GM18498 (cell line): ENCODE data around the gene TENT4B.
A peak's percentile ranks its signal among the peaks of the same experiment; 100 is the strongest.

Source experiments
- ATAC-seq: cut with Tn5 transposase; IDR thresholded peaks from one replicate; pipeline ENCODE4 v1.9.1; 2021; ENCODE audit warnings: mild to moderate bottlenecking, moderate library complexity; ENCODE audit not compliant: unreplicated experiment

TENT4B gene

DNA sequence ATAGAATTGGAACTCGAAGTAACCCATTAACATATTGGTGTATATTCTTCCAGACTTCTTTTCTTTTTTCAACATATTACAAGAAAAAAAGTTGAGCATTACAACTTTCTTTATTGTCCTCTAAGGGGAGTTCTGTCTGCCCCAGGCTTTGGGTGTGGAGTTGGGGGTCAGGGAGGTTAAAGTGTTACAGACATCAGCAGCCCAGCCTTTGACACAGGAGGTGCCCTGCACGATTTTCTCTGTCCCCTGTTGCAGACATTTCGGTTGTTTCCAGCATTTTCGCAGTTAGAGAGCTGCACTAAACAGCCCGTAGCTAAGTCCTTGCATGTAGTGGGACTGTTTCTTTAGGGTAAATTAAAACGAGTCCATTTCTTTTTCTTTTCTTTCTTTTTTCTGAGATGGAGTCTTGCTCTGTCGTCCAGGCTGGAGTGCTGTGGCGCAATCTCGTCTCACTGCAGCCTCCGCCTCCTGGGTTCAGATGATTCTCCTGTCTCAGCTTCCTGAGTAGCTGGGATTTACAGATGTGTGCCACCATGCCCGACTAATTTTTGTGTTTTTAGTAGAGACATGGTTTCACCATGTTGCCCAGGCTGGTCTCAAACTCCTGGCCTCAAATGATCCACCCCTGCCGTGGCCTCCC lies 99.9 kb downstream of the TENT4B start:
- no peak for ATAC-seq

DNA sequence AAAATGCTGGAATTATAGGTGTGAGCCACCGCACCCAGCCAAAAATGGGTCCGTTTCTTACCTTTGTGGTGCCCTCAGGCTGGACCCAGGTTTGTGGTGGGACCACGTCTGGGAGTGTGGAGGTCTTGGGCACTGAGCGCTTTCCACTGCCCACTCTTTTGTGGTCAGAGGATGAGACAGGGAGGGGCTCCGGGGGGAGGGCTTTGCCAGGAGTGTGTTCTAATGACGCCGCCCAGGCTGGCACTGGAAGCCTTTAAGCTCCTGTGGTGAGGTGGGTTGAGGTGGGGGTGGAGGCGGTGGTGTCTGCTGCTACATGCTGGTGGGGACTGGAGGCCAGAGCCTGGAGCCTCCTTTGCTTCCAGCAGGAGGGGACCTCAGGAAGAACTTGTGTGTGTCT lies 100.4 kb downstream of the TENT4B start:
- no peak for ATAC-seq

DNA sequence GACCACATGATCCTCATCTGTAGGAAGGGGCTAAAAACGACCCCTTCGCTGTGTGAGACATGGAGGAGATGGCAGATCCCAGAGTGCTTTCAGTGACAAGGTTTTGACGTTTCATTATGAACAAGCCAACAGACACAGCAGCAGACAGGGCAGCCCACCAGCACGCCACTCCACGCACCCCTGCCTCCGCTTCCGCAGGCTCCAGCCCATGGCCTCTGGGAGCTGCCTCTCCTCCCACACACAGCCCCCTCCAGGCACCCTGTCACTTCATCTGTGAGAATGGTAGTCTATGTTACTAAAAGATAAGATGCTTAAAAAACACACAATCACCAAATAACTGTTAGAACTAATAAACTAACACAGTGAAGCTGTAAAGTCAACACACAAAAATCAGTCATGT lies 101.0 kb downstream of the TENT4B start:
- ATAC-seq: no peak

DNA sequence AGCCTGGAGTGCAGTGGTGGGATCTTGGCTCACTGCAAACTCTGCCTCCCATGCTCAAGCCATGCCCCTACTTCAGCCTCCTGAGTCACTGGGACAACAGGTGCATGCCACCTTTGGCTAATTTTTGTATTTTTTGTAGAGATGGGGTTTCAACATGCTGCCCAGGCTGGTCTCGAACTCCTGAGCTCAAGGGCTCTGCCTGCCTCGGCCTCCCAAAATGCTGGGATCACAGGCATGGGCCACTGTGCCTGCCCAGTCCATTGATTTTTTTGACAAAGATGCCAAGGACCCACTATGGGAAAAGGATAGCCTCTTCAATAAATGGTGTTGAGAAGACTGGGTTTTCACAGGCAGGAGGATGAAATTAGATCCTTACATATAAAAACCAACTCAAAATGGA lies 102.4 kb downstream of the TENT4B start:
- ATAC-seq: no peak

DNA sequence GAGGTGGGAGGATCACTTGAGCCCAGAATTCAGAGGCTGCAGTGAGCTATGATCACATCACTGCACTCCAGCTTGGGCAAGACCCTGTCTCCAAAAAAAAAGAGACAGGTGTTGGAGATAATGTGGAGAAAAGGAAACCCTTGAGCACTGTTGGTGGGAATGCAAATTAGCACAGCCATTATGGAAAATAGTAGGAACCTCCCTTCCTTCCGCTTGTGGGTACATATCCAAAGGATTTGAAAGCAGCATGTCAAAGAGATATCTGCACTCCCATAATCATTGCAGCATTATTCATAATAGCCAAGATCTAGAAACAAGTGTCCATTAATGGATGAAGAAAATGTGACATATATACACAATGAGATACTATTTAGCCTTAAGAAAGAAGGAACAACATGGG lies 103.5 kb downstream of the TENT4B start:
- ATAC-seq: no peak

DNA sequence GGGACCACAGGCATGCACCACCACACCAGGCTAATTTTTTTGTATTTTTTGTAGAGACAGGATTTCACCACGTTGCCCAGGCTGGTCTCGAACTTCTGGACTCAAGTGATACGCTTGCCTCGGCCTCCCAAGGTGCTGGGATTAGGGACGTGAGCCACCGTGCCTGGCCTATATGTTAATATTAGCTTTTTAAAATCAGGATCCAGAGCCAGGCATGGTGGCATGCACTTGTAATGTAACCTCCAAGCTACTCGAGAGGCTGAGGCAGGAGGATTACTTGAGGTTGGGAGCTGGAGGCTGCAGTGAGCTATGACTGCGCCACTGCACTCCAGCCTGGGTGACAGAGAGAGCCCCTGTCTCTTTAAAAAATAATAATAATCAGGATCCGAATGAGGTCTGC lies 104.8 kb downstream of the TENT4B start:
- no peak for ATAC-seq

DNA sequence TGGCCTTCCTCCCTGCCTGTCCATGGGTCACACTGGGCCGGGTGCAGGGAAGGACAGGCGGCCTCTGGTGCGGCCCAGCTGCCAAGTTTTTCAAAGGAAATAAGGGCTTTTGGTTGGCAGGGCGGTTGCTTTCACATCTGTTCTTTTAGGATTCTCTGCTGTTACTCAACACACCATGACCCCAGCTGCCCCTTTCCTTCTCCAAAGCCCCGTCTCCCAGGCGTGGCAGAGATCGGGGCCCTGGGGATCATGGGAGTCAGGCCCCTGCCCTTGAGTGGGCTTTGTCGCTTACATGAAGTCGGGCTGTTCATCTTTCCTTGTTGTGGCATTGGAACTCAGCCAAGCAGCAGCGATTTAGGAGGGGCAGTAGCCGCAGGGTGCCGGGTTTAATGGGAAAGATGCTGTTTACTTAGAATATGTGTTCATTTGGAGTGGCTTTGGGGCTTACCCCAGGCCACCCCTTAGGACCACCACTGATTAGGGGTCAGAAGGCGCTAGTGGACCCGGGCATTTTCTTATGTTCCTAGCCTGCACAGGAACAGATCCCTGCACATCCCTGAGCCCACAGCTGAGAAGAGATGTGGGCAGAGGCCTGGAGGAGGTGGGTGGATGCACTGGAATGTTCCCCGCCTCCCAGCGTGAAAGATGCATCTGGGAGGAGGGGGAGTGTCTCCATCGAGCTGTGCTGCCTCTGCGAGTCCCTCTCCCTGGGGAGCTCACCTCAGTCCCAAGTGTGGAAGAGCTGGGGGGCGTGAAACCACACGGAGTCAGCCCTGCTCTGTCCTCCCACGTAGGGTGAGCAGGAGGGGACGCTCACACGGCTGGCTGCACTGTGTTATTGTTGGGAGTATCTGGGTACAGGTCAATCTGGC lies 106.5 kb downstream of the TENT4B start:
- ATAC-seq: no peak

DNA sequence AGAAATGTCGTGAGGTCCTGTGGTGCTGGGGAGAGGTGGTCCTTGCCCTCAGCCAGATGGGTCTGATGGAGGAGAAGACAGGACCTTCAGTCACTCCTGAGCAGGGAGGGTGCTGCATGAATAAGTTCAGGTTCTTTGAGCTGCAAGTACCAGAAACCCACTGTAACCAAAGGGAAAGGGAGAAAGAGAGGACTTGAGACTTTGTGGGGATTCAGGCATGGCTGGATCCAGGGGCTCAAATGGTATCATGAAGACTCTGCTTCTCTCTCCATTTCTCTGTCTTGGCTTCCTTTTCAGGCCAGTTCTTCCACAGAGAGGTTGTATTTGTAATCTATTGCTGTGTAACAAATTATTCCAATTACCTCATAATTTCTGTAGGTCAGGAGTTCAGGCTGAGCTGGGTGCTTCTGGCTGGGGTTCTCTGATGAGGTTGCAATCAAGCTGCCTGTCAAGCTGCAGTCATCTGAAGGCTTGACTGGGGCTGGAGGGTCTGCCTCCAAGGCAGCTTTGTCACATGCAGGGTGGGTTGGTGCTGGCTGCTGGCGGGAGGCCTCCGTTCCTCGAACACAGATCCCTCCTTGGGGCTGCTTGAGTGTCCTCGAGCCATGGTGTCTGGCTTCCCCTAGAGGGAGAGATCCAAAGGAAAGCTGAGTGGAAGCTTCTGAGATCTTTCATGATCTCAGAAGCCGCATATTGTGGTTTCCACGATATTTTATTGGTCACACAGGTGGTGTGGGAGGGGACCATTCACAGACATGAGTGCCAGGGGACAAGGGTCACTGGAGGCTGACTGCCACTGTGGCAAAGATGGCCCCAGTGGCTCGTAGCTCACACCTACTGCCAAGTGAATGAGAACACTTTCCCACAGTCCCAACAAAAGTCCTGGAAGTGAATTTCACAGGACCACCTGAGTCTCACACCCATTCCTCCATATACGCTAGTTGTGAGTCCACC lies 107.4 kb downstream of the TENT4B start:
- no peak for ATAC-seq

DNA sequence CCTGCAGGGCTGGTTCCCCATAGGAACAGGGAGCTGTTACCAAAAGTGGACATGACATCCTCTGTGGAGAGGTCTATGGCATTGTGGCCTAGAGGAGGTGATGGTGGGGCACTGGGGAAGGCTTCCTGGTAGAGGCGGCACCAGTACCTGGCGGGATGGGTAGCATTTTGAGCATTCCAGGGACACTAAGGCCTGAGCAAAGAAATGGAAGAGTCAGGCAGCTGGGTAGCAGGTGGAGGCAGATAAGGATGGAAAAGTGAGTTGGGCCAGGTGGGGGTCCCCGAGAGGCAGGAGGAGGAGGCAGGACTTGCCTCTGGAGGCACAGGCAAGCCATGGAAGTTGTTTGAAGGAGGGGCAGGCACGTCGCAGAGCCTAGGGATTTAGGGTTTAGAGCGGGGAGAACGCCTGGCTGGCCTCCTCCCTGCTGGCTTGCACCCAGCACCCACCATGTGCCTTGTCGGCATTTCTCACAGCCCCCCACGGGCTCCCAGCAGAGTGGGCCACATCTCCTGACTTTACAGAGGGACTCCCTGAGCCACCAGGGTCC lies 108.1 kb downstream of the TENT4B start:
- no peak for ATAC-seq

DNA sequence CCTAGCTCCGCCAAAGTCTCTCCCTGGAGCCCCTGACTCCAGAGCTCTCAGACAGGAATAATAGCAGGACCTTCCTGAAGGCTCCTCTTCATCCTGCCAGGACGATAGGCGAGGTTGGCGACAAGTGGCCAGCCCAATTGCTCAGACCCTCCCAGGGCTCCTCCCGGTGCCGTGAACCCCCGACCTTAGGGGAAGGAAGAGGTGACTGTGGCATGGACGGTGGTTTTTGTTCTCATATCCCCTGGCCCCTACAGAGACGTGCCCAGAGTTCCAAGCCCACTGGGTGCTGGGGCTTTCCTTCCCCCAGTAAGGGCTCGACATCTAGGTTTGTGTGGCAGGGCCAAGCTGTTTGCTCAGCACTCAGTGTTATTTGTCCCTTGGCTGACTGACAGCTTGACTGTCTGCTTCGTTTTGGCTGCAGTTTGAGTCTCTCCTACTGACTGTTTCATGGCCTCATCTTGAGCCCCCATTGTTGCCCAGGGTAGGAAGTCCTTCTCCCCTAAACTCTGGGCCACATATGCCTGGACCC lies 108.7 kb downstream of the TENT4B start:
- no peak for ATAC-seq

DNA sequence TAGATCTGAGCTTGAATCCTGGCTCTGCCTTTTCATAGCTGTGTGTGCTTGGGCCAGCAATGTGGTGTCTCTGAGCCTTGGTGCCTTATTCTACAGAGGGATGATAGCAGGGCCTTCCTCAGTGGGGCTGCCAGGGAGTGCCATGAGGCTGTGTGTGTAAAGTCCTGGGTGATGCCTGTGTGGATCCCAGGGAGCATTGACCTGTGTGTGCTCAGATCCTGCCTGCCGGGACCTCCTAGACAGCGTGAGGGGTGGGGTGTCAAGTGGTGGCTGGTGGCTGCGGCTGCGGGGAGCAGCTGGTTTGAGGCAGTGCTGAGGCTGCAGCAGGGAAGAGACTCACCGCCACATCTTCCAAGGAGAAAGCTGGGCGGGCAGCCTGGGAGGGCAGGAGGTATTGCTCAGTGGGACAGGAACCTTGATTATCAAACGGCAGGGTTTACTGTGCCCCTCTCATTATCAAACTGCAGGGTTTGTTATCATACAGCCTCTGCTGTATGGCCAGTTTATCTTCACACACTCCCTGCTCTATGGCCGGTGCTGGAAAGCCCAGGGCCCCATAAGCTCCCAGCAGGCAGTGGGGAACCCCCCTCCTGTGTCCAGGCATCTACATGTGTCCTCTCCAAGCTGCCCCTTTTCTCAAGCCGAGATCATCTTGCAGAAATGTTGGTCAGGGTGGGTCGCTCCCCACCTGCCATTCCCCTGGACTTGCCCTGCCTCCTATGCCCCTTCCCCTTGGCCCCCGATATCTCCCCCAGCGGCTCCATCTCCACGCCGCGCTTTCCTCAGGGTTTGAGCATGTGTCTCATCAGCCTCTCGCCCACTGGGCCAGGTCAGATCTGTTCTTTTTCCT lies 110.2 kb downstream of the TENT4B start:
- ATAC-seq: no peak

DNA sequence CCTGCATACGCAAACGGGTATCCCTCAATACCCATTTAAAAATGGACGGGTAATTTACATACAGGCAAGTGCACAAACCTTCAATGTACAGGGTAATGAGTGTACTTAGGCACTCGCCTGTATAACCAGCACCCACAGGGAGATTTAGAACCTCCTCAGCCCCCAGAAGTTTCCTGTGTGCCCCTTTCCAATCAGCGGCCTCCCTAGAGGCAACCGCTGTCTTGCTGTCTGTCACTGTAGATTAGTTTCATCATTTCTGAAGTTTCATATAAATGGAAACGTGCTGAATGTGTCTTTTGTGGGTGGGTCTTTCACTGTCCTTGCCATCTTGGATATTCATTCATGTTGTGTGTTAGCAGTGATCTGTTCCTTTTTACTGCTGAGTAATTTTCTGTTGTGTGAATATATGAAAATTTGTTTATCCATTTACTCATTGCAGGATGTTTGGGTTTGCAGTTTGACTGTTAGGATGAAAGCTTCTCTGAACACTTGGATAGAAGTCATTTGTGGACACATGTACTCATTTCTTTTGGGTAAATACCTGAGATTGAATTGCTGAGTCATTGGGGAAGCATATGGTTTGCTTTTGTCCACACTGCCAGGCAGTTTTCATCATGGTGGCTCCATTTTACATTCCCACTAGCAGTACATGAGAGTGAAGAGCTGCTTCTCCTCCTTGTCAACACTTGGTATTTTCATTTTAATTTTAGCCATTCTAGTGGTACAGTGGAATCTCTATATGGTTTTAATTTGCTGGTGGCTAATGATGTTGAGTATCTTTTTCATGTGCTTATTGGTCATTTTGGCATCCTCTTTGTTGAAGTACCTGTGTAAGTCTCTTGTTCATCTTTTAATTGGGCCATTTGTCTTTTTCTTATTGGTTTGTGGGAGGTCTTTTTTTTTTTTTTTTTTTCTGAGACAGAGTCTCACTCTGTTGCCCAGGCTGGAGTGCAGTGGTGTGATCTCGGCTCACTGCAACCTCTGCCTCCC lies 111.1 kb downstream of the TENT4B start:
- no peak for ATAC-seq

DNA sequence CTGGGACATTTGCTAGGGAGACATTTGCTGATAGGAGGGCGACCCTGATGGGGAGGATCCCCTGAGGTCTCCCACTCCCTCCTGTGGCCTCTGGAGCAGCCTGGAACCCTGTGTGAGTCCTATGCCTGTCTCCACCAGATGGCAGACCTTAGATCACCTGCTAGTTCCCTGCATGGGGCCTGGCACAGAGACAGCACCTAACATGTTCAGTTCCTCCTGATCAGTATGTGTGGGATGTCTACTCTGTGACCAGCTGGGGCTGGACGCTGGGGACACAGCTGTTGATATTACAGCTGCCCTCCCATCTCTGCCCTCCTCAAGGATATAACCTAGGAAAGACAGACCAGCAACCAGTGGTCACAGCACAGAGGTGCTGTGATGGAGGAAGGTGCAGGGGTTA lies 112.2 kb downstream of the TENT4B start:
- peak; percentile 35 for ATAC-seq

DNA sequence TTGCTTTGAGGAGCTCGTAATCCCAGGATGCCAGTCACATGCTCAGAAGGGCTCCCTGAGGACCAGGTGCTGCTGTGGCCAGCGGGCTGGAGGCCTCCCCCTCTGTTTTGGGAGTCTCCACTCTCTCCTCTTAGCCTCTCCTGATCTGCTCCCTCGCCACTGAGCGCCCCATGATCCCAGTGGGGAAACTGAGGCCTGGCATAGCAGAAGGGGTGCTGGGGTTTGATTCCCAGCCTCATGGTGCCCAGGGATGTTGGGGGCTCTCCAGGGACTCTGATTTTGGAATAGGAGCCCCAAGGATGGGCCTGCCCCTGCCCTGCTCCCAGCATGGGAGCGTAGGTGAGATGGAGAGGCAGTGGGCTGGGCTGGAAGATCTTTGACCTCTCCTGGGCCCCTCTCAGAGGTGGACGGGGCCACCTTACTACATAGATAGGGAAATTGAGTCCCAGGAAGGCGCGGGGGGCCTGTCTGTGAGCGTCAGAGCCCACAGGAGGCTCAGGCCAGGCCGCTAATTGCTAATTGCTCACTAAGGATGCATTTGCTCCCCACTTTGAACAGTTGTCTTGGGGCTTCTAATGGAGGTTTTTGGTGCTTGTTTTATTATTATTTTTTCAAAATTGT lies 112.7 kb downstream of the TENT4B start:
- no peak for ATAC-seq

DNA sequence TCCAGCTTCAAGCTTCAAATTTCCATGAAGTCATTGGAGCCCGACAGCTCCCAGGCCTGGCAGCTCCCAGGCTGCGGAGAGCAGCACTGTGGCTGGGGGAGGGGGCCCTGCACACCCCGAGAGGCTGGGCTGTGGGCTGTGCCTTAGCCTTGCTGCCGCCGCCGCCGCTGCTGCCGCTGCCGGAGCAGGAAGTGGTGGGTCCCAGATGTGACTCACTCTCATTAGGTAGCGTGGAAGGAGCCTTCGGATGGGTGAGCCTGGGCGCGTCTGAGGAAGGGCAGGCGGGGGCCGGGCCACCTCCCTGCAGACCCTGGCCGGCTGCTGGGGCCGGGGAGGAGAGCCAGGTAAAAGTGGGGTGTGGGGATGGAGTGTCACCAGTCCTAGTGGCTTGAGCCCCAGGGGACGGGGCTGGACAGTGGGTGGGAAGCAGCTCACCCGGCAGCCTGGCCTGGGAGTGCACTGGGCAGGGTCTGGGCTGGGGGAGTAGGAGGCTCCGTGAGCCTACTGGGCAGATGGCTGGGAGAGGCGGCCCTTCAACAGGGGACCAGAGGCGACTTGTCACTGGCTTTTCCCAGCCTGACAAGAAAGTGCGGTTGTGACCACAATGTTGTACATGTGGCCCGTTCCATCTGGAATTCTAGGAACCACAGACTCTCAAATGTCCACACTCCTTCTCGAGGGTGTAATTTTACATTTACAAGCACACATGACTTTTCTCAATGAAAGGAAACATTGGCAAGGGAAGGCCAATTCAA lies 113.4 kb downstream of the TENT4B start, which contains the start of gene ADCY7:
TSS of gene ADCY7 (plus strand) at position 215 of the 755 bp plus-strand sequence. CDS start 21,629 bp downstream, outside the sequence.
- ATAC-seq: peak; percentile 91

DNA sequence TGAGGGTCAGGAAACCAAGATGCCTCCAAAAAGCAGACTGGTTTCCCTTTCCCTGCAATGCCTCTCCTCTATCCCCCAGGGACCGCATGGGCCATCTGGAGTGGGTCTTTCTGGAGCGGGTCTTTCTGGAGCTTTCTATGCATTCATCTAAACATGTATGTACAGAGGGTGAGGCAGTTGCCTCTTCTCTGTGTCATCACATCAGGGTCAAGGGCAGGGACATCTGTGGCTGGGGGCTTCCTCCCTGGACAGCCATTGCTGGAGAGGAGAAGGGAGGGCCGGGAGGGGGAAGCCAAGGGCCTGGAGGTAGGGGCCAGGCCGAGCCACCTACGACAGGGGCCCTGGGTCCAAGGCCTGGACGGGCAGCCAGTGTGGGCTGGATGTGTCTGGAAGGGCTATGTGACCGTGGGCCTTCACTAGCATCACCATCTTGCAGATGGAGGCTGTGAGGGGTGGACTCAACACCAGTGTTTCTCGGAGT lies 114.1 kb downstream of the TENT4B start:
- ATAC-seq: no peak

DNA sequence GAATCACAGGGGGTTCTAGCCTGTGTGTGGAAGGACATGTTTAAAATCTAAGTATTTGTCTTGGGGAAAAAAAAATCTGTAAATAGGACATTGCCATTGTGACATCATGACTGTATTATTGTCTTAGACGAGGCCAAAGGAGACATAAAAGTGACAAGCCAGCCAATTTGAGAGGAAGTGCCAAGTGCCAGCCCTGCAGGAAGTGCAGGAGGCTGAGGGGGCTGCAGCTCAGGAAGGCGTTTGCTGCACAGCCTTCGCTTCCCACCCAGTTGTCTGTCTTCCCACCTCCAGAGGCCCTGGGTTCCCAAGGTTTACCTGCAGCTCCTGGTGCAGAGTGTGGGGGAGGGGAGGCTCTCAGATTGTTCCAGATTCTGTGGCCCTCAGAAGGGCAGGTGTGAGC lies 114.5 kb downstream of the TENT4B start:
- no peak for ATAC-seq
